A549 (cell line): ENCODE data around the gene DDX1. TPM values are rescaled to one million over a fixed set of nuclear protein-coding genes. Genes with fewer than 3 reads are reported as not detected.

Experiments used
- ATAC-seq, 2 experiments: fragments of 200-7000 bp in 1 of 2; fragments of >200 bp in 1 of 2; cut with Nextera tagmentation in 1 of 2; cut with Tn5 transposase in 1 of 2; 3 replicates each; pipeline versions ENCODE4 v1.8.0 to v1.9.1; 2018 to 2020; ENCODE audit warnings: mild to moderate bottlenecking in 1 of 2, moderate library complexity in 1 of 2
- CTCF ChIA-PET: fragments of 300-600 bp; sonication (Branson Sonifier 250); formaldehyde crosslinking; extraction: SDS; loops from one replicate; lab custom pipeline; 2021; ENCODE audit warnings: antibody characterized with exemption, inconsistent platforms; lab: Yijun Ruan, JAX
- POLR2A ChIA-PET: fragments of 350-600 bp; formaldehyde crosslinking; extraction: SDS; loops from one replicate; lab custom pipeline; 2021; ENCODE audit warnings: antibody characterized with exemption, inconsistent platforms; lab: Yijun Ruan, JAX
- DNase-seq, 2 experiments: peaks; one replicate each; pipeline versions ENCODE4 v3.0.0 to v3.0.0-alpha.2; 2011 to 2016; ENCODE audit warnings: low read depth in 1 of 2, low spot score in 1 of 2
- FAIRE-seq: peaks from 2 replicates; lab custom pipeline; 2011; peaks lifted over from hg19 to GRCh38; lab: Jason Lieb, UNC
- H3K27ac ChIP-seq, 2 experiments: fragments of >200 bp; sonication (Bioruptor Twin); formaldehyde crosslinking; 3 replicates each; pipeline ENCODE4 v1.5.1; 2016 to 2017
- H3K4me1 ChIP-seq: fragments of >200 bp; sonication (Bioruptor Twin); formaldehyde crosslinking; 3 replicates; pipeline ENCODE4 v1.6.1; 2016
- H3K4me2 ChIP-seq: fragments of >200 bp; sonication (Bioruptor Twin); formaldehyde crosslinking; 3 replicates; pipeline ENCODE4 v1.6.1; 2016
- H3K4me3 ChIP-seq: fragments of >200 bp; sonication (Bioruptor Twin); formaldehyde crosslinking; 3 replicates; pipeline ENCODE4 v1.5.1; 2016
- H3K9me3 ChIP-seq: fragments of >200 bp; sonication (Bioruptor Twin); formaldehyde crosslinking; 3 replicates; pipeline ENCODE4 v1.6.1; 2016
- ATOH8 ChIP-seq: fragments of 250-450 bp; sonication (Bioruptor Pico); IDR thresholded peaks from 2 replicates; pipeline ENCODE4 v1.5.0; 2020; ENCODE audit warnings: low read depth, mild to moderate bottlenecking, moderate library complexity
- CBX2 ChIP-seq: fragments of 200-600 bp; sonication (generic); IDR thresholded peaks from 2 replicates; pipeline ENCODE4 v1.6.1; 2016; ENCODE audit warnings: low read depth, mild to moderate bottlenecking, borderline replicate concordance
- CHD2 ChIP-seq: fragments of 150-350 bp; IDR thresholded peaks from 2 replicates; pipeline ENCODE4 v1.6.1; 2014; ENCODE audit warnings: low read length; ENCODE audit not compliant: partially characterized antibody
- EHMT2 ChIP-seq: fragments of 200-600 bp; sonication (generic); IDR thresholded peaks from 2 replicates; pipeline ENCODE4 v1.6.1; 2016; ENCODE audit warnings: antibody characterized with exemption, low read depth, mild to moderate bottlenecking, moderate library complexity
- ELK1 ChIP-seq: fragments of 150-350 bp; IDR thresholded peaks from 2 replicates; pipeline ENCODE4 v1.6.1; 2014; ENCODE audit warnings: low read depth, mild to moderate bottlenecking, low read length
- EP300 ChIP-seq, 2 experiments: fragments of >200 bp; sonication (Bioruptor Twin); formaldehyde crosslinking; IDR thresholded peaks; 2 replicates in 1 of 2; 3 replicates in 1 of 2; pipeline ENCODE4 v1.6.1; 2016 to 2017
- FOSB ChIP-seq: fragments of 250-450 bp; sonication (Bioruptor Pico); IDR thresholded peaks from 2 replicates; pipeline ENCODE4 v1.5.0; 2020; ENCODE audit warnings: mild to moderate bottlenecking, moderate library complexity
- HOXA7 ChIP-seq: fragments of 250-450 bp; sonication (Bioruptor Pico); IDR thresholded peaks from 2 replicates; pipeline ENCODE4 v1.5.0; 2020; ENCODE audit warnings: mild to moderate bottlenecking, moderate library complexity
- HOXB13 ChIP-seq: fragments of 250-450 bp; sonication (Bioruptor Pico); IDR thresholded peaks from 2 replicates; pipeline ENCODE4 v1.5.0; 2020; ENCODE audit warnings: low read depth, mild to moderate bottlenecking, moderate library complexity
- JUNB ChIP-seq: fragments of >200 bp; sonication (Bioruptor Twin); formaldehyde crosslinking; IDR thresholded peaks from 2 replicates; pipeline ENCODE4 v1.6.1; 2016
- MAFK ChIP-seq: fragments of 450-650 bp; IDR thresholded peaks from 2 replicates; pipeline ENCODE4 v1.6.1; 2014; ENCODE audit not compliant: partially characterized antibody
- MAZ ChIP-seq: fragments of 150-350 bp; IDR thresholded peaks from 2 replicates; pipeline ENCODE4 v1.6.1; 2014; ENCODE audit warnings: antibody characterized with exemption, low read depth, low read length, borderline replicate concordance
- NPAS2 ChIP-seq: fragments of 250-450 bp; sonication (Bioruptor Pico); IDR thresholded peaks from 2 replicates; pipeline ENCODE4 v1.8.0; 2022; ENCODE audit warnings: mild to moderate bottlenecking, moderate library complexity, borderline replicate concordance
- NR3C1 ChIP-seq: fragments of >200 bp; sonication (Bioruptor Twin); formaldehyde crosslinking; IDR thresholded peaks from 3 replicates; pipeline ENCODE4 v1.6.1; 2017
- PHF8 ChIP-seq: fragments of 200-600 bp; sonication (generic); IDR thresholded peaks from 2 replicates; pipeline ENCODE4 v1.6.1; 2016; ENCODE audit warnings: low read depth, mild to moderate bottlenecking, antibody characterized with exemption, moderate library complexity, borderline replicate concordance
- RCOR1 ChIP-seq: fragments of 150-350 bp; IDR thresholded peaks from 2 replicates; pipeline ENCODE4 v1.6.1; 2014; ENCODE audit warnings: antibody characterized with exemption, low read length, low read depth
- RFX5 ChIP-seq: fragments of 450-650 bp; IDR thresholded peaks from 2 replicates; pipeline ENCODE4 v1.7.1; 2014; ENCODE audit warnings: antibody characterized with exemption, mild to moderate bottlenecking, moderate library complexity
- SMC3 ChIP-seq: fragments of >200 bp; sonication (Bioruptor Twin); formaldehyde crosslinking; IDR thresholded peaks from 3 replicates; pipeline ENCODE4 v1.6.1; 2018; ENCODE audit warnings: inconsistent platforms
- SREBF2 ChIP-seq: fragments of 450-650 bp; IDR thresholded peaks from 2 replicates; pipeline ENCODE4 v1.6.1; 2014; ENCODE audit warnings: mild to moderate bottlenecking, moderate library complexity
- USF2 ChIP-seq: fragments of 450-650 bp; IDR thresholded peaks from 2 replicates; pipeline ENCODE4 v1.6.1; 2014; ENCODE audit warnings: antibody characterized with exemption
- ZSCAN20 ChIP-seq: fragments of 250-450 bp; sonication (Bioruptor Pico); IDR thresholded peaks from 2 replicates; pipeline ENCODE4 v1.8.0; 2022; ENCODE audit warnings: mild to moderate bottlenecking, moderate library complexity
- WGBS: methylation state at CpG from one replicate; pipeline ENCODE4 v1.1.6; 2017; ENCODE audit errors: missing lambda C conversion rate; 5-methylcytosine and 5-hydroxymethylcytosine counted together
- polyA plus RNA-seq, 4 experiments: library from polyadenylated mRNA; depleted of rRNA in 3 of 4; stranded (reverse); fragments of >200 nt; fragmentation: RNase III in 1 of 4; extraction: RNeasy Plus Mini Kit Qiagen cat#74134 plus additional on column Dnase treatment in 1 of 4; gene quantifications; 2 replicates in 3 of 4; 3 replicates in 1 of 4; pipeline ENCODE4 v1.2.3, GENCODE V29; 2011 to 2017
- TF ChIP-seq, protein P1 (sequence below): fragments of 250-450 bp; sonication (Bioruptor Pico); IDR thresholded peaks from 2 replicates; pipeline ENCODE4 v1.5.0; 2021; ENCODE audit warnings: mild to moderate bottlenecking, moderate library complexity, borderline replicate concordance
- TF ChIP-seq, protein P2 (sequence below): fragments of >200 bp; sonication (Bioruptor Twin); formaldehyde crosslinking; IDR thresholded peaks from 3 replicates; pipeline ENCODE4 v1.6.1; 2016

Gene DDX1
- polyA plus RNA-seq, 2 of the 4 experiments (the other 2 are of a cell fraction): 157 to 214 TPM

DNA sequence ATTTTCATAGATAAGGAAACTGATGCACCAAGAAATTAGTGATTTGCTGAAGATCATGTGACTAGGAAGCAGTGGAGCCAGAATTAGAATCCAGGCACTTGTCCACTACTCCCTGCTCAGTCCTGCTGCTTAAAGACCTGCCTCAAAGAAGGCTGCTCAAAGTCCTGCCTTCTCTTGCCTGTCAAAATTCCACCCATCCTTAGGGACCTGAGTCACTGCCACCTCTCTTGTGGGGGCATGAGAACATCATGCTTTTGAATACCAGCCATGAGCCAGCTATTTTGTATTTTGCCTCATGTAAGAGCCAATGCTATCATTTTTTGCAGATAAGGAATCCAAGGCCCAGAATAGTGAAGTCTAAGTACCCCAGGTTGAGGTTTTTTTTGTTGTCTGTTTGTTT lies 47.1 kb downstream of the DDX1 start:
- no peak for FAIRE-seq
- ChIA-PET POLR2A (no interaction called here), CTCF (interaction anchor here (1.2 to 5.9 kb wide), 8 partner anchors 109 to 970 kb away, joined by 3 to 63 read pairs (median 5); partner anchors contain the start of gene MYCN)
- ATAC-seq: no peak
- DNase-seq: no peak
- no peak overlapping the region for H3K4me3 ChIP-seq
- TF ChIP-seq, protein P1, sequence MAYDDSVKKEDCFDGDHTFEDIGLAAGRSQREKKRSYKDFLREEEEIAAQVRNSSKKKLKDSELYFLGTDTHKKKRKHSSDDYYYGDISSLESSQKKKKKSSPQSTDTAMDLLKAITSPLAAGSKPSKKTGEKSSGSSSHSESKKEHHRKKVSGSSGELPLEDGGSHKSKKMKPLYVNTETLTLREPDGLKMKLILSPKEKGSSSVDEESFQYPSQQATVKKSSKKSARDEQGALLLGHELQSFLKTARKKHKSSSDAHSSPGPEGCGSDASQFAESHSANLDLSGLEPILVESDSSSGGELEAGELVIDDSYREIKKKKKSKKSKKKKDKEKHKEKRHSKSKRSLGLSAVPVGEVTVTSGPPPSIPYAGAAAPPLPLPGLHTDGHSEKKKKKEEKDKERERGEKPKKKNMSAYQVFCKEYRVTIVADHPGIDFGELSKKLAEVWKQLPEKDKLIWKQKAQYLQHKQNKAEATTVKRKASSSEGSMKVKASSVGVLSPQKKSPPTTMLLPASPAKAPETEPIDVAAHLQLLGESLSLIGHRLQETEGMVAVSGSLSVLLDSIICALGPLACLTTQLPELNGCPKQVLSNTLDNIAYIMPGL (CRISPR knock-in tag): no peak
- TF ChIP-seq ZSCAN20 (CRISPR knock-in tag): no peak
- TF ChIP-seq, protein P2, sequence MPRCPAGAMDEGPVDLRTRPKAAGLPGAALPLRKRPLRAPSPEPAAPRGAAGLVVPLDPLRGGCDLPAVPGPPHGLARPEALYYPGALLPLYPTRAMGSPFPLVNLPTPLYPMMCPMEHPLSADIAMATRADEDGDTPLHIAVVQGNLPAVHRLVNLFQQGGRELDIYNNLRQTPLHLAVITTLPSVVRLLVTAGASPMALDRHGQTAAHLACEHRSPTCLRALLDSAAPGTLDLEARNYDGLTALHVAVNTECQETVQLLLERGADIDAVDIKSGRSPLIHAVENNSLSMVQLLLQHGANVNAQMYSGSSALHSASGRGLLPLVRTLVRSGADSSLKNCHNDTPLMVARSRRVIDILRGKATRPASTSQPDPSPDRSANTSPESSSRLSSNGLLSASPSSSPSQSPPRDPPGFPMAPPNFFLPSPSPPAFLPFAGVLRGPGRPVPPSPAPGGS: no peak
- TF ChIP-seq MAZ: no peak
- TF ChIP-seq HOXA7: no peak
- TF ChIP-seq MAFK: no peak
- TF ChIP-seq JUNB: no peak
- no peak for TF ChIP-seq SMC3
- no peak for TF ChIP-seq SREBF2
- TF ChIP-seq EP300 (IDR thresholded peaks at IDR 0.05): no peak
- TF ChIP-seq RFX5: no peak
- TF ChIP-seq EHMT2: no peak
- TF ChIP-seq CBX2: no peak
- no peak for TF ChIP-seq FOSB (CRISPR knock-in tag)
- no peak for TF ChIP-seq HOXB13 (CRISPR knock-in tag)
- H3K27ac ChIP-seq: no peak overlapping the region
- H3K4me2 ChIP-seq: no peak overlapping the region
- peaks cover 6% of the 10 kb centered on the region; the same call in 1 of the 3 replicates for H3K9me3 ChIP-seq
- H3K4me1 ChIP-seq: no peaks in the 10 kb centered on the region

- ChIA-PET CTCF (interaction anchor here (1.2 to 5.9 kb wide), 8 partner anchors 110 to 969 kb away, joined by 3 to 63 read pairs (median 6); partner anchors contain the start of gene MYCN), POLR2A (no interaction called here)
- Histone ChIP-seq H3K4me1 (no peaks in the 10 kb centered on the region), H3K4me3 (no peak overlapping the region), H3K4me2 (no peak overlapping the region), H3K27ac (no peak overlapping the region), H3K9me3 (peaks cover 6% of the 10 kb centered on the region; the same call in 1 of the 3 replicates)
- WGBS: 86% methylated on average over 12 of the region's 12 CpGs
- DNase-seq (no peak), ATAC-seq (no peak), FAIRE-seq (no peak)
- TF ChIP-seq RCOR1: no peak
- no peak for TF ChIP-seq PHF8
- TF ChIP-seq NR3C1: no peak
- TF ChIP-seq USF2: no peak
- no peak for TF ChIP-seq ATOH8
- TF ChIP-seq HOXA7: no peak
- TF ChIP-seq CBX2: no peak
- TF ChIP-seq MAFK: no peak
- TF ChIP-seq EP300 (IDR thresholded peaks at IDR 0.05): no peak
- no peak for TF ChIP-seq ELK1
- TF ChIP-seq NPAS2 (CRISPR knock-in tag): no peak
- no peak for TF ChIP-seq CHD2
These were observed 47.9 kb downstream of the DDX1 start for GRCh38 chr2:15639323-15640251.
